H9 (cell line): ENCODE measurements around the gene PCNX4. TPM values are rescaled to one million over a fixed set of nuclear protein-coding genes. Genes with fewer than 3 reads are reported as not detected.

Experiments used
- DNase-seq: peaks from one replicate; pipeline ENCODE4 v3.0.0-alpha.2; 2017
- H2AFZ ChIP-seq: one replicate; pipeline ENCODE4 v1.6.1; 2013; ENCODE audit warnings: mild to moderate bottlenecking, low read length, control low read depth, moderate library complexity
- H2AK5ac ChIP-seq: 2 replicates; pipeline ENCODE4 v1.6.1; 2013; ENCODE audit warnings: low read length, control low read depth, mixed read lengths; ENCODE audit not compliant: insufficient read length
- H2BK120ac ChIP-seq: one replicate; pipeline ENCODE4 v1.6.1; 2013; ENCODE audit warnings: low read depth, mild to moderate bottlenecking, low read length, control low read depth, inconsistent platforms; ENCODE audit not compliant: poor library complexity, severe bottlenecking
- H2BK12ac ChIP-seq: 2 replicates; pipeline ENCODE4 v1.6.1; 2013; ENCODE audit warnings: low read length, control low read depth, mixed read lengths, low read depth; ENCODE audit not compliant: insufficient read length
- H2BK15ac ChIP-seq: 2 replicates; pipeline ENCODE4 v1.6.1; 2013; ENCODE audit warnings: low read depth, low read length, control low read depth
- H2BK20ac ChIP-seq: one replicate; pipeline ENCODE4 v1.6.1; 2013; ENCODE audit warnings: low read depth, mild to moderate bottlenecking, low read length, control low read depth, inconsistent platforms; ENCODE audit not compliant: poor library complexity, severe bottlenecking
- H2BK5ac ChIP-seq: 2 replicates; pipeline ENCODE4 v1.6.1; 2013; ENCODE audit warnings: low read length, control low read depth, mixed read lengths; ENCODE audit not compliant: insufficient read length
- H3K14ac ChIP-seq: 2 replicates; pipeline ENCODE4 v1.6.1; 2013; ENCODE audit warnings: low read length, control low read depth; ENCODE audit not compliant: insufficient read depth
- H3K18ac ChIP-seq: 2 replicates; pipeline ENCODE4 v1.6.1; 2013; ENCODE audit warnings: low read depth, mild to moderate bottlenecking, mixed read lengths, low read length, control low read depth; ENCODE audit not compliant: insufficient read length
- H3K23ac ChIP-seq: 2 replicates; pipeline ENCODE4 v1.6.1; 2013; ENCODE audit warnings: low read length, control low read depth, mixed read lengths, low read depth; ENCODE audit not compliant: insufficient read length
- H3K23me2 ChIP-seq: 2 replicates; pipeline ENCODE4 v1.6.1; 2013; ENCODE audit warnings: low read depth, mild to moderate bottlenecking, mixed read lengths, low read length, control low read depth; ENCODE audit not compliant: insufficient read length, poor library complexity, severe bottlenecking
- H3K27ac ChIP-seq: 2 replicates; pipeline ENCODE4 v1.5.1; 2013; ENCODE audit warnings: low read length, control low read depth, mixed read lengths, low read depth; ENCODE audit not compliant: insufficient read length
- H3K27me3 ChIP-seq: 2 replicates; pipeline ENCODE4 v1.6.1; 2013; ENCODE audit warnings: low read length, control low read depth, inconsistent platforms; ENCODE audit not compliant: insufficient read depth
- H3K4ac ChIP-seq: 2 replicates; pipeline ENCODE4 v1.6.1; 2013; ENCODE audit warnings: low read depth, mild to moderate bottlenecking, control low read depth, inconsistent platforms, low read length, moderate library complexity
- H3K4me1 ChIP-seq: 2 replicates; pipeline ENCODE4 v1.6.1; 2013; ENCODE audit warnings: low read length, control low read depth, inconsistent platforms; ENCODE audit not compliant: insufficient read depth
- H3K4me2 ChIP-seq: 2 replicates; pipeline ENCODE4 v1.6.1; 2013; ENCODE audit warnings: low read length, control low read depth, mixed read lengths; ENCODE audit not compliant: insufficient read length, insufficient read depth
- H3K56ac ChIP-seq: 2 replicates; pipeline ENCODE4 v1.6.1; 2013; ENCODE audit warnings: low read depth, mild to moderate bottlenecking, mixed read lengths, low read length, control low read depth; ENCODE audit not compliant: insufficient read length
- H3K79me1 ChIP-seq: 2 replicates; pipeline ENCODE4 v1.6.1; 2013; ENCODE audit warnings: low read depth, mild to moderate bottlenecking, moderate library complexity, low read length, control low read depth, inconsistent platforms; ENCODE audit not compliant: insufficient read depth, poor library complexity, severe bottlenecking
- H3K79me2 ChIP-seq: 2 replicates; pipeline ENCODE4 v1.6.1; 2013; ENCODE audit warnings: low read length, control low read depth, inconsistent platforms; ENCODE audit not compliant: insufficient read depth
- H3K9ac ChIP-seq: 2 replicates; pipeline ENCODE4 v1.6.1; 2013; ENCODE audit warnings: low read length, control low read depth, mixed read lengths; ENCODE audit not compliant: insufficient read length; ENCODE audit errors: extremely low read depth
- H3K9me3 ChIP-seq: one replicate; pipeline ENCODE4 v1.6.1; 2013; ENCODE audit warnings: low read depth, low read length, inconsistent platforms; ENCODE audit not compliant: control insufficient read depth
- H3T11ph ChIP-seq: one replicate; pipeline ENCODE4 v1.6.1; 2013; ENCODE audit warnings: mild to moderate bottlenecking, low read length, control low read depth, inconsistent platforms
- H4K20me1 ChIP-seq: one replicate; pipeline ENCODE4 v1.6.1; 2013; ENCODE audit not compliant: control insufficient read depth, insufficient read length, insufficient read depth
- H4K5ac ChIP-seq: 2 replicates; pipeline ENCODE4 v1.6.1; 2013; ENCODE audit warnings: low read depth, mild to moderate bottlenecking, mixed read lengths, low read length, control low read depth; ENCODE audit not compliant: insufficient read length
- H4K8ac ChIP-seq: replicated peaks from 2 replicates; pipeline ENCODE4 v1.6.1; 2013; ENCODE audit warnings: low read length, control low read depth, mixed read lengths, low read depth; ENCODE audit not compliant: insufficient read length
- H4K91ac ChIP-seq: 2 replicates; pipeline ENCODE4 v1.6.1; 2013; ENCODE audit warnings: low read depth, mild to moderate bottlenecking, moderate library complexity, mixed read lengths, low read length, control low read depth; ENCODE audit not compliant: insufficient read length
- H3K27ac Mint-ChIP-seq, 3 experiments: 2 replicates in 2 of 3; 3 replicates in 1 of 3; pipeline ENCODE4 v1.8.0; 2020 to 2021; ENCODE audit warnings: mixed read lengths in 3 of 3, mild to moderate bottlenecking in 1 of 3, moderate library complexity in 1 of 3
- H3K27me3 Mint-ChIP-seq: 2 replicates; pipeline ENCODE4 v1.8.0; 2021; ENCODE audit warnings: low read depth, mild to moderate bottlenecking, moderate library complexity, mixed read lengths
- H3K36me3 Mint-ChIP-seq, 3 experiments: 2 replicates in 2 of 3; 3 replicates in 1 of 3; pipeline ENCODE4 v1.8.0; 2020 to 2021; ENCODE audit warnings: low read depth in 3 of 3, mixed read lengths in 3 of 3; ENCODE audit not compliant: insufficient read depth in 1 of 3
- H3K4me1 Mint-ChIP-seq, 2 experiments: 2 replicates each; pipeline ENCODE4 v1.8.0; 2020; ENCODE audit warnings: mixed read lengths in 2 of 2
- H3K4me3 Mint-ChIP-seq, 2 experiments: 2 replicates in 1 of 2; 3 replicates in 1 of 2; pipeline ENCODE4 v1.8.0; 2020 to 2021; ENCODE audit warnings: mild to moderate bottlenecking in 2 of 2, mixed read lengths in 2 of 2, moderate library complexity in 1 of 2
- H3K9me3 Mint-ChIP-seq, 2 experiments: 2 replicates in 1 of 2; 3 replicates in 1 of 2; pipeline ENCODE4 v1.8.0; 2020; ENCODE audit warnings: mild to moderate bottlenecking in 2 of 2, mixed read lengths in 2 of 2, moderate library complexity in 1 of 2
- WGBS: extraction: QIAGEN DNeasy Blood & Tissue Kit; methylation state at CpG from one replicate; pipeline ENCODE4 v1.1.7; 2013; ENCODE audit warnings: missing lambda C conversion rate, low lambda C conversion rate, mixed read lengths; ENCODE audit not compliant: insufficient read length; ENCODE audit errors: extremely low coverage; 5-methylcytosine and 5-hydroxymethylcytosine counted together
- total RNA-seq: library from RNA; stranded (reverse); gene quantifications from 2 replicates; pipeline ENCODE4 v1.2.1, GENCODE V29; 2021
- TF ChIP-seq, protein P1 (sequence below): fragments of 200-600 bp; sonication (generic); conservative IDR thresholded peaks from 3 replicates; pipeline ENCODE4 v1.8.0; 2021; ENCODE audit warnings: antibody characterized with exemption, mild to moderate bottlenecking

The PCNX4 gene
- total RNA-seq, 1 experiment from 2014 or later = 40.0 TPM

DNA sequence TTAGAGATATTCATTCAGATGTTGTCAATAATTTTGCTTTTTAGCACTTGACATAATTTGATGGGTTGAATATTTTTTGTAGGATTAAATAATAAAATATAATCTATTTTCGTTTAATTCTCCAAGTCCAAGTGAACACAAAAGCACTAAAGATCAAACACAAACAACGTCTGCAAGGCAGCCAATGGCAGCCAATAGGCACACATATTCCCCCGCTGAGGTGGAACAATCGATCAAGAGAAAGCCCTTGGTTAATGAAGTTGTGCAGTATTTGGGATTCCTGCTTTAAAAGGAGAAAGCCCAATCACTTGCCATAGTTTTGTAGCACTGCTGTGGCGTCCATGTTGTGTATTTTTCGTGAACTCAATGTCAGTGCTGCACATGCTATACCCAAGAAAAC, 72.0 kb downstream of the PCNX4 start:
- TF ChIP-seq, protein P1, sequence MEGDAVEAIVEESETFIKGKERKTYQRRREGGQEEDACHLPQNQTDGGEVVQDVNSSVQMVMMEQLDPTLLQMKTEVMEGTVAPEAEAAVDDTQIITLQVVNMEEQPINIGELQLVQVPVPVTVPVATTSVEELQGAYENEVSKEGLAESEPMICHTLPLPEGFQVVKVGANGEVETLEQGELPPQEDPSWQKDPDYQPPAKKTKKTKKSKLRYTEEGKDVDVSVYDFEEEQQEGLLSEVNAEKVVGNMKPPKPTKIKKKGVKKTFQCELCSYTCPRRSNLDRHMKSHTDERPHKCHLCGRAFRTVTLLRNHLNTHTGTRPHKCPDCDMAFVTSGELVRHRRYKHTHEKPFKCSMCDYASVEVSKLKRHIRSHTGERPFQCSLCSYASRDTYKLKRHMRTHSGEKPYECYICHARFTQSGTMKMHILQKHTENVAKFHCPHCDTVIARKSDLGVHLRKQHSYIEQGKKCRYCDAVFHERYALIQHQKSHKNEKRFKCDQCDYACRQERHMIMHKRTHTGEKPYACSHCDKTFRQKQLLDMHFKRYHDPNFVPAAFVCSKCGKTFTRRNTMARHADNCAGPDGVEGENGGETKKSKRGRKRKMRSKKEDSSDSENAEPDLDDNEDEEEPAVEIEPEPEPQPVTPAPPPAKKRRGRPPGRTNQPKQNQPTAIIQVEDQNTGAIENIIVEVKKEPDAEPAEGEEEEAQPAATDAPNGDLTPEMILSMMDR = no peak
- H3T11ph ChIP-seq = no peak overlapping the region
- WGBS = no CpG with 5 or more reads among the region's 6 CpGs

More for the DNA sequence above, 72.0 kb downstream of the PCNX4 start:
- Histone ChIP-seq H3K9me3 (no peaks in the 10 kb centered on the region), H3K27me3 (no peaks in the 10 kb centered on the region), H2BK12ac (no peak overlapping the region), H4K91ac (no peak overlapping the region), H3K14ac (no peak overlapping the region), H2AFZ (no peak overlapping the region), H3K23ac (no peak overlapping the region), H3K4me2 (peak overlapping the region; percentile 97), H4K20me1 (no peaks in the 10 kb centered on the region), H3K4me1 (peaks cover 6% of the 10 kb centered on the region; the same call in 1 of the 2 replicates), H3K27ac (no peak overlapping the region), H3K56ac (no peak overlapping the region), H2BK15ac (no peak overlapping the region), H3K23me2 (peaks cover 7% of the 10 kb centered on the region), H3K4ac (no peak overlapping the region), H4K5ac (no peak overlapping the region), H2BK120ac (no peak overlapping the region), H3K9ac (peak overlapping the region; percentile 17), H2AK5ac (no peak overlapping the region), H3K79me1 (no peaks in the 10 kb centered on the region), H4K8ac (no peak overlapping the region), H2BK20ac (no peak overlapping the region), H3K18ac (no peak overlapping the region), H2BK5ac (no peak overlapping the region), H3K79me2 (no peaks in the 10 kb centered on the region)
- H3K4me3 Mint-ChIP-seq = peak overlapping the region; percentile 87 to 97; a peak in 3 of 5 replicates
- no peaks in the 10 kb centered on the region for H3K36me3 Mint-ChIP-seq
- peaks cover 8% of the 10 kb centered on the region for H3K27me3 Mint-ChIP-seq
- H3K4me1 Mint-ChIP-seq = peaks cover 26% of the 10 kb centered on the region in 2 experiments
- no peaks in the 10 kb centered on the region for H3K9me3 Mint-ChIP-seq
- DNase-seq = no peak
- no peak overlapping the region for H3K27ac Mint-ChIP-seq
